Measurements from ENCODE around the gene DDX60.

Gene DDX60

GRCh38 chr4:168317621-168318020 lies 931 bp downstream of the DDX60 start:
- TF ChIP-seq CTCF (IDR thresholded peaks at IDR 0.05) = no peak

DNA sequence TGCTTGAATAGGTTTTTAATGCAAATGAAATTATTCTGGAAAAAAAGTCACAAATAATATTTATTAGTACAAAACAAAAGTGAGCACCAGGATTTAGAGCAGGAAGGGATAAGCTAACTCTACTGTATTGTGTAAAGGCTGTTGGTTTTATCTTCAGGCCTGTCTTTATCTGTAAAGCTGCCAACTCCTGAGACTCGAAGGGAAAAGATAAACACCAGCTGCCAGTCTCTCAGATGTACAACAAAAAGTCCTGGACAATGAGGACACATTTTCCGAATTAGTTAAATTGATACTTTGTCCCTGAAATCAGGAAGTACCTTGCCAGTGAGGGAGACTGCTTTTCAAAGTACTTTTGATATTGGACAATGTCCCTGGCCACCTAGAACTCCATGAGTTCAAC lies 8.8 kb downstream of the DDX60 start:
- TF ChIP-seq CTCF (IDR thresholded peaks at IDR 0.05) = no peak

DNA sequence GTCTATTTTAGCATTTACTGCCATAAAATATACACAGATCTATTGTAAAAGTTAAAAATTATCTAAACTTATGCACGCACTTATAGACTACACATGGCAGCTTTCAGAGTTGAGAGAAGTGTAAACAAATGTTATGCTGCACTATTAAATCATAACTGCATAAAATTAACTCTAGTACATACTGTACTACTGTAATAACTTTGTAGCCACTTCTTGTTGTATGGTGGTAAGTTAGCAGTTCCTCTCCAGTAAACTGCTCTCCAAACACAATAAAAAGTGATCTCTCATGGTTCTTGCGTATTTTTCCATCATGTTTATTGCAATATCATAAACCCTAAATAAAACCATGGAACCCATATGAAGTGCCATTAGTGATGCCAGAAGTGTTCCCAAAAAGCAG lies 9.6 kb downstream of the DDX60 start:
- no peak for TF ChIP-seq CTCF (IDR thresholded peaks at IDR 0.05)

- TF ChIP-seq CTCF (IDR thresholded peaks at IDR 0.05) = no peak
Measured at GRCh38 chr4:168306476-168306875, 12.1 kb downstream of the DDX60 start.

DNA sequence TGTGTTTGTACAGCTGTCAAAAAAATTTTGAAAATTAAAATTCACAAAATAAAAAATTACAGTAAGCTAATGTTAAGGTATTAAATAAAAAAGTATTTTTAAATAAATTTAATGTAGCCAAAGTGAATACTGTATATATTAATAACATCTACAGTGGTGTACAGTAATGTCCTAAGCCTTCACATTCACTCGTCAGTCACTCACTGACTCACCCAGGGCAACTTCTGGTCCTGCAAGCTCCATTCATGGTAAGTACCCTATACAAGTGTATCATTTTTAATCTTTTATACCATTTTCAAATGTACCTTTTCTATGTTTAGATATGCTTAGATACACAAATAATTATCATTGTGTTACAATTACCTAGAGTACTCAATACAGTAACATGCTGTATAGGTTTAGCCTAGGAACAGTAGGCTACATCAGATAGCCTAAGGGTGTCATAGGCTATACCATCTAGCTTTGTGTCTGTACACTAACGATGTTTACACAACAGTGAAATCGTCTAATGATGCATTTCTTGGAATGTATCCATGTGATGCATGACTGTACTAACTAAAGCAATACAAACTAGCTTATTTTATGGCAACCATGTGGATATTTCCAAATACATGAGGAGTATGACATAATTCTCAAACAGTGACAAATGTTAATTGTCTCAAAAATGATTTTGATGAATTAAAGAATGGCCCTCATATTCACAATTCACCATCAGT lies 13.7 kb downstream of the DDX60 start:
- TF ChIP-seq CTCF (IDR thresholded peaks at IDR 0.05) = no peak

- no peak for TF ChIP-seq CTCF (IDR thresholded peaks at IDR 0.05)
Measured at GRCh38 chr4:168293386-168293975, 25.1 kb downstream of the DDX60 start.

- no peak for TF ChIP-seq CTCF (IDR thresholded peaks at IDR 0.05)
Measured at GRCh38 chr4:168291242-168291641, 27.3 kb downstream of the DDX60 start.
